Measurements from ENCODE around the gene SPATA9. TPM values are rescaled to one million over a fixed set of nuclear protein-coding genes. Genes with fewer than 3 reads are reported as not detected.

SPATA9 gene
- total and polyA plus RNA-seq, 9 of the 15 experiments (the other 6 are each of a cell fraction or from before 2014, with no cell fraction given) = 0.16 to 5.5 (median 0.39) TPM; not detected in 3

GRCh38 chr5:95644351-95645042 lies 38.3 kb downstream of the SPATA9 start (continued):
- TF ChIP-seq REST (IDR thresholded peaks at IDR 0.05; ENCODE audit: borderline replicate concordance) = peak; percentile 77; the same call in 1 of the 2 replicates
- no peak for TF ChIP-seq REST (CRISPR knock-in tag; IDR thresholded peaks at IDR 0.05; ENCODE audit: low read depth)
- no peak for TF ChIP-seq FOXK1 (CRISPR knock-in tag; IDR thresholded peaks at IDR 0.05; ENCODE audit: borderline replicate concordance)
- TF ChIP-seq ZBTB11 (CRISPR knock-in tag; IDR thresholded peaks at IDR 0.05) = 0 out of 6 replicates have a peak, but pooled peaks of 1 of the 3 experiments have one; percentile 20
- TF ChIP-seq CLOCK (CRISPR knock-in tag; IDR thresholded peaks at IDR 0.05; ENCODE audit: borderline replicate concordance) = no peak
- TF ChIP-seq KAT8 (IDR thresholded peaks at IDR 0.05; ENCODE audit: low read depth) = no peak
- TF ChIP-seq PYGO2 (tag; IDR thresholded peaks at IDR 0.05) = no peak
- no peak for TF ChIP-seq ZHX1 (conservative IDR thresholded peaks at IDR 0.05; ENCODE audit: low read length)
